Spleen (tissue), 11 donors: Measurements from ENCODE around the gene STX4. TPM values are rescaled to one million over a fixed set of nuclear protein-coding genes. Genes with fewer than 3 reads are reported as not detected.

Experiments
- DNase-seq: peaks from one replicate; pipeline ENCODE4 v3.0.0-alpha.2; 2020
- H3K27ac ChIP-seq, 8 donors: fragments of 200-600 bp; sonication (generic) in 7 of 8; 1 replicate in 4 of 8; 2 replicates in 4 of 8; pipeline versions ENCODE4 v1.5.0 to v1.8.0; 2016 to 2021; ENCODE audit warnings: inconsistent platforms in 4 of 8, mild to moderate bottlenecking in 4 of 8, moderate library complexity in 1 of 8
- H3K27me3 ChIP-seq, 7 donors: fragments of 200-600 bp; sonication (generic) in 6 of 7; replicated peaks in 1 of 7; 1 replicate in 4 of 7; 2 replicates in 3 of 7; pipeline versions ENCODE4 v1.5.0 to v1.8.0; 2016 to 2021; ENCODE audit warnings: inconsistent platforms in 3 of 7, mild to moderate bottlenecking in 1 of 7
- H3K36me3 ChIP-seq, 6 donors: fragments of 200-600 bp; sonication (generic) in 5 of 6; 1 replicate in 4 of 6; 2 replicates in 2 of 6; pipeline versions ENCODE4 v1.5.0 to v1.8.0; 2016 to 2021; ENCODE audit warnings: inconsistent platforms in 2 of 6
- H3K4me1 ChIP-seq, 6 donors: fragments of 200-600 bp; sonication (generic) in 5 of 6; 1 replicate in 3 of 6; 2 replicates in 3 of 6; pipeline versions ENCODE4 v1.5.0 to v1.8.0; 2016 to 2021; ENCODE audit warnings: inconsistent platforms in 3 of 6
- H3K4me3 ChIP-seq, 8 donors: fragments of 200-600 bp; sonication (generic) in 7 of 8; 1 replicate in 4 of 8; 2 replicates in 4 of 8; pipeline versions ENCODE4 v1.5.0 to v1.8.0; 2016 to 2021; ENCODE audit warnings: inconsistent platforms in 4 of 8, mild to moderate bottlenecking in 4 of 8, moderate library complexity in 2 of 8
- H3K9me3 ChIP-seq, 8 donors: fragments of 200-600 bp; sonication (generic) in 7 of 8; 1 replicate in 4 of 8; 2 replicates in 4 of 8; pipeline versions ENCODE4 v1.5.0 to v1.8.0; 2016 to 2021; ENCODE audit warnings: inconsistent platforms in 4 of 8
- CTCF ChIP-seq, 11 experiments: fragments of 200-600 bp in 7 of 11; fragments of 450-650 bp in 4 of 11; sonication (generic) in 4 of 11; IDR thresholded peaks in 8 of 11; conservative IDR thresholded peaks in 3 of 11; 1 replicate in 7 of 11; 2 replicates in 4 of 11; pipeline versions ENCODE4 v1.4.0 to v1.8.0; 2016 to 2021; ENCODE audit warnings: antibody characterized with exemption in 11 of 11, inconsistent platforms in 4 of 11, mild to moderate bottlenecking in 1 of 11
- POLR2A ChIP-seq, 3 donors: fragments of 450-650 bp; IDR thresholded peaks; one replicate each; pipeline ENCODE4 v1.5.1; 2017; ENCODE audit warnings: antibody characterized with exemption in 3 of 3, mild to moderate bottlenecking in 1 of 3
- POLR2AphosphoS5 ChIP-seq, 3 donors: sonication (generic); formaldehyde crosslinking; IDR thresholded peaks; one replicate each; pipeline ENCODE4 v1.5.1; 2017; ENCODE audit warnings: antibody characterized with exemption in 3 of 3
- WGBS, 5 donors: extraction: QIAGEN DNeasy Blood & Tissue Kit in 3 of 5; methylation state at CpG; one replicate each; pipeline versions ENCODE4 v1.1.5 to v1.1.7; 2013 to 2018; 5-methylcytosine and 5-hydroxymethylcytosine counted together
- intact Hi-C: fragments of 100-400 bp; cut with DNase I; formaldehyde crosslinking; loops from one replicate; pipeline ENCODE4 v1.15.0; 2023; ENCODE audit warnings: low total_unique reads
- polyA plus RNA-seq, 3 donors: library from polyadenylated mRNA; stranded (reverse); fragments of 200-250 nt; gene quantifications; one replicate each; pipeline ENCODE4 v1.2.1, GENCODE V29; 2013
- total RNA-seq, 7 donors: library from RNA; depleted of rRNA in 3 of 7; stranded (reverse); fragments of >200 nt in 3 of 7; fragmentation: NEBNext Ultra II Directional in 4 of 7; extraction: Animal tissue kit (Norgen Biotek cat#: 25700) in 4 of 7; gene quantifications; one replicate each; pipeline versions ENCODE4 v1.1.0 to v1.2.1, GENCODE V29; 2016 to 2021
- donor health status: healthy with polysubstance abuse.
- donor health status: DM: no; HTN: no; CAD: no; lungs with moderate emphysema.
- donor health status: DM: no; HTN: no; CAD: no.
- donor health status: Bipolar disorder and iron deficiency.
- donor health status: healthy.
- donor health status: DM: no; HTN: no; CAD: no.
- donor health status: DM: yes; HTN: yes; CAD: no.

The STX4 gene
- total and polyA plus RNA-seq, 10 donors, result 54.0 to 135 (median 86.9) TPM

- peaks cover 14 to 44% (median 28%) of the 10 kb centered on the region in 6 donors for H3K4me1 ChIP-seq
- no peak overlapping the region for H3K4me3 ChIP-seq
- H3K9me3 ChIP-seq, result no peaks in the 10 kb centered on the region
- peaks cover 0 to 20% (median 14%) of the 10 kb centered on the region in 6 donors for H3K36me3 ChIP-seq
- H3K27me3 ChIP-seq, result no peaks in the 10 kb centered on the region
- TF ChIP-seq CTCF (IDR thresholded peaks at IDR 0.05 in 8 of 11, conservative IDR thresholded peaks at IDR 0.05 in 3 of 11) (no peak), POLR2A (IDR thresholded peaks at IDR 0.05) (no peak), POLR2AphosphoS5 (IDR thresholded peaks at IDR 0.05) (no peak)
- DNase-seq, result no peak
- 85 to 95% (median 92%) methylated on average over 4 of the region's 4 CpGs for WGBS, 5 donors
- H3K27ac ChIP-seq, result peak overlapping the region in 7 of 8 donors; percentile 94 to 99 (median 97)
- intact Hi-C loops, result no loop called here
These were observed 2.1 kb upstream of the STX4 start for GRCh38 chr16:31031276-31031675.

GRCh38 chr16:31033709-31034492, 543 bp downstream of the STX4 start:
- no peaks in the 10 kb centered on the region for H3K27me3 ChIP-seq
- peak; percentile 97 for DNase-seq
- 0 to 2% (median 1%) methylated on average over 37 to 47 of the region's 47 CpGs for WGBS, 5 donors
- H3K27ac ChIP-seq, result peak overlapping the region; percentile 94 to 99 (median 97)
- H3K4me3 ChIP-seq, result peak overlapping the region; percentile 74 to 100 (median 98)
- TF ChIP-seq POLR2AphosphoS5 (IDR thresholded peaks at IDR 0.05) (peak; percentile 75 to 88 (median 83)), CTCF (IDR thresholded peaks at IDR 0.05 in 8 of 11, conservative IDR thresholded peaks at IDR 0.05 in 3 of 11) (peak in 1 of 11 experiments; percentile 7), POLR2A (IDR thresholded peaks at IDR 0.05) (no peak)
- intact Hi-C loops, result loop anchor here (2.0 kb wide), 1 partner anchor 41 kb away; the partner anchor contains the start of genes ZNF646 and ZNF668
- H3K4me1 ChIP-seq, result peaks cover 17 to 52% (median 34%) of the 10 kb centered on the region in 6 donors
- peaks cover 0 to 47% (median 29%) of the 10 kb centered on the region in 6 donors for H3K36me3 ChIP-seq
- no peaks in the 10 kb centered on the region for H3K9me3 ChIP-seq

- Histone ChIP-seq H3K36me3 (peaks cover 0 to 74% (median 52%) of the 10 kb centered on the region in 6 donors), H3K9me3 (no peaks in the 10 kb centered on the region), H3K27me3 (no peaks in the 10 kb centered on the region), H3K4me1 (peaks cover 17 to 45% (median 34%) of the 10 kb centered on the region in 6 donors), H3K27ac (no peak overlapping the region), H3K4me3 (no peak overlapping the region)
- TF ChIP-seq POLR2A (IDR thresholded peaks at IDR 0.05), result no peak
- no peak for TF ChIP-seq CTCF (IDR thresholded peaks at IDR 0.05 in 8 of 11, conservative IDR thresholded peaks at IDR 0.05 in 3 of 11)
- TF ChIP-seq POLR2AphosphoS5 (IDR thresholded peaks at IDR 0.05), result no peak
- intact Hi-C loops, result no loop called here
- no peak for DNase-seq
- WGBS, 5 donors, result 18 to 44% (median 37%) methylated on average over 2 of the region's 2 CpGs
These were observed 3.3 kb downstream of the STX4 start for GRCh38 chr16:31036691-31037090.

GRCh38 chr16:31038993-31039392, 5.6 kb downstream of the STX4 start:
- no peaks in the 10 kb centered on the region for H3K9me3 ChIP-seq
- no peak overlapping the region for H3K27ac ChIP-seq
- 98 to 100% (median 100%) methylated on average over 2 of the region's 2 CpGs; no CpG with 5 or more reads in 1 of the 5 donors for WGBS, 5 donors
- H3K4me3 ChIP-seq, result no peak overlapping the region
- peaks cover 0 to 97% (median 68%) of the 10 kb centered on the region in 6 donors for H3K36me3 ChIP-seq
- TF ChIP-seq CTCF (IDR thresholded peaks at IDR 0.05 in 8 of 11, conservative IDR thresholded peaks at IDR 0.05 in 3 of 11) (no peak), POLR2A (IDR thresholded peaks at IDR 0.05) (no peak), POLR2AphosphoS5 (IDR thresholded peaks at IDR 0.05) (no peak)
- no peaks in the 10 kb centered on the region for H3K27me3 ChIP-seq
- no peak for DNase-seq
- intact Hi-C loops, result no loop called here
- H3K4me1 ChIP-seq, result peaks cover 13 to 32% (median 25%) of the 10 kb centered on the region in 6 donors
